ENCODE measurements around the gene RNF144A.
A peak's percentile ranks its signal among the peaks of the same experiment; 100 is the strongest.

Gene RNF144A

GRCh38 chr2:7045601-7046590 is 128.7 kb downstream of the RNF144A start:
- Mint-ChIP-seq H3K4me3 (no peak overlapping the region), H3K9me3 (no peaks in the 10 kb centered on the region), H3K36me3 (peaks cover 59% of the 10 kb centered on the region), H3K4me1 (peaks cover 7% of the 10 kb centered on the region), H3K27me3 (no peaks in the 10 kb centered on the region), H3K27ac (no peak overlapping the region)
- DNase-seq = no peak
- CTCF ChIA-PET = interaction anchor here (1.1 to 5.0 kb wide), 6 partner anchors 9 to 221 kb away, joined by 5 to 51 read pairs (median 14); partner anchors contain the start of gene RSAD2

- no peak overlapping the region for H3K27ac Mint-ChIP-seq
- H3K4me1 Mint-ChIP-seq = peaks cover 7% of the 10 kb centered on the region
- peaks cover 56% of the 10 kb centered on the region for H3K36me3 Mint-ChIP-seq
- H3K4me3 Mint-ChIP-seq = no peak overlapping the region
- no peaks in the 10 kb centered on the region for H3K27me3 Mint-ChIP-seq
- no peaks in the 10 kb centered on the region for H3K9me3 Mint-ChIP-seq
- CTCF ChIA-PET = no interaction called here
- no peak for DNase-seq
Measured at GRCh38 chr2:7047661-7048060, 130.4 kb downstream of the RNF144A start.

DNA sequence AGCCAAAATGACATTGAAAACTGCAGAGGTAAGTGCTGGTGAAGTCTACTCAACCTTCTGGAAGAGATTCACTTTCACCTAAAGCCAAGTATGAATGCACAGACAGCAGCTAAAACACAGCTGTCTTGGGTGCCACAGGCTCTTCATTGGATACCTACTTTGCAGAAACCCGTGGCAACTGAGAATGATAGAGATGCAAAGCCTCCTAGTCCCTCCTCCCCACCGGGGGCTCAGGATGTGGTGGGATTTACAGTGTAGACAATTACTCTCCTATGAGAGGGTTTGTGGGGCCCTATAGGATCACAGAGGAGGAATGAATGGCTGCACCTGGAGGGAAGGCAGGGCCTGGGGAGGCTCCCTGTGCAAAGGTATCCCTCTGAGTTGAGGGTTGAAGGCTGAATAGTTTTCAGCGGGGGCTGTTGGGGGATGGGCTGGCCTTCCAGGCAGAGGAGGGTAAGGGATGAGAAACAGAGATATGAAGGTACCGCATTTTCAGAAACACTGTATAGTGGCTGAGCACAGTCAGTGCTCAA is 131.6 kb downstream of the RNF144A start:
- no peak overlapping the region for H3K27ac Mint-ChIP-seq
- no peak overlapping the region for H3K4me3 Mint-ChIP-seq
- peaks cover 7% of the 10 kb centered on the region for H3K4me1 Mint-ChIP-seq
- H3K9me3 Mint-ChIP-seq = no peaks in the 10 kb centered on the region
- no peaks in the 10 kb centered on the region for H3K27me3 Mint-ChIP-seq
- H3K36me3 Mint-ChIP-seq = peaks cover 56% of the 10 kb centered on the region
- CTCF ChIA-PET = no interaction called here
- DNase-seq = no peak

DNA sequence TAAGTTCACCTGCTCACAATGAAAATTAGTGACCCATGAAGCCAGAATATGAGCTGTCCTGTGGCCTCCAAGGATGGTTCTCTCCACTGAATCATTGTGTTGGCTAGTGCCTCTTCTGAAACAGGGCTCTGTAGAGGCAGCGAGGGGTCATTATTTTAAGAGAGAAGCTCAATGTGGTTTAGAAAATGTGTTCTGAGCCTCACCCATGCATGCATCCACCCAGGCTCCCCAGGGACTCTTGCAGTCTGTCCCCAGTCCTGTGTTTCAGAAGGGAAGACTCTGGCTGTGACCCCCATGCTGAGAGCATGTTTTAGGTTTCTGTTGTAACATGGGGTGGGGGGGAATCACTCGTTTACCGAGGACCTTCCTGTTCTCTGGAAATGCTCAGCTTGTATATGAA is 135.2 kb downstream of the RNF144A start:
- no peaks in the 10 kb centered on the region for H3K27me3 Mint-ChIP-seq

DNA sequence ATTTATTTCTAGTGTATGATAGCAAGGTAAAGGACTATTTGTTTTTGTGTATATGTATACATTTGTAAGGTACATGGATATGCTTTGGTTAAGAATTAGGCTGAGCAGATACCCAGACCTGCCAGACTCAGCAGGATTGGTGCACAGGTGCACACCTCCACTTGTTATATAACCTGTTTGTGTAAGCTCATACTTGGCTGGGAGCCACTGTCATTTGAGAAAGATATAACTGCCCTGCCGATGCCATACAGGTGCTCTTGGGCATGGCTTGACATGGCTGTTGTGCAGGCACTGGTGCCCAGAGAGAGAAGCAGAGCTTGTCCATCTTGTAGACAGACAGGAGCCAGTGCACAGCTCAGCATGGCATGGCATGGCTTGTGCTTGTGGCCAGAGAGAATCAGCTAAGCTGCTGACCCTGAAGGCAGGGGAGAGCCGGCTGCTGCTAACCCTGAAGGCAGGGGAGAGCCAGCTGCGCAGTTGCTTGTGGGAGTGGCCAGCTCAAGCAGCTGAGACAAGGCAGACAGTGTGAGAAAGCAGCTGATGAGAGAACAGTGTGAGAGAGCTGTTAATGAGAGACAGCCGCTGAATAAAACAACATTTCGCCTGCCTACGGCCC is 136.5 kb downstream of the RNF144A start:
- H3K36me3 Mint-ChIP-seq = peaks cover 16% of the 10 kb centered on the region
- no peak for DNase-seq
- H3K4me3 Mint-ChIP-seq = no peak overlapping the region
- H3K4me1 Mint-ChIP-seq = peaks cover 21% of the 10 kb centered on the region
- CTCF ChIA-PET = interaction anchor here (1.9 kb wide), 1 partner anchor 10 kb away, joined by 13 read pairs; no protein-coding TSS in a partner anchor
- H3K27me3 Mint-ChIP-seq = no peaks in the 10 kb centered on the region
- H3K27ac Mint-ChIP-seq = no peak overlapping the region
- H3K9me3 Mint-ChIP-seq = no peaks in the 10 kb centered on the region

More for the DNA sequence above, 135.2 kb downstream of the RNF144A start:
- H3K36me3 Mint-ChIP-seq = peaks cover 24% of the 10 kb centered on the region
- no peaks in the 10 kb centered on the region for H3K9me3 Mint-ChIP-seq
- no peak overlapping the region for H3K4me3 Mint-ChIP-seq
- H3K27ac Mint-ChIP-seq = no peak overlapping the region
- H3K4me1 Mint-ChIP-seq = peaks cover 14% of the 10 kb centered on the region
- CTCF ChIA-PET = no interaction called here
- DNase-seq = no peak

GRCh38 chr2:7057865-7058400 is 140.7 kb downstream of the RNF144A start:
- Mint-ChIP-seq H3K4me3 (no peak overlapping the region), H3K27ac (peak overlapping the region; percentile 77), H3K9me3 (no peaks in the 10 kb centered on the region), H3K4me1 (peaks cover 34% of the 10 kb centered on the region), H3K36me3 (peaks cover 31% of the 10 kb centered on the region), H3K27me3 (no peaks in the 10 kb centered on the region)
- CTCF ChIA-PET = interaction anchor here (0.7 to 2.4 kb wide), 3 partner anchors 13 to 192 kb away, joined by 3 to 6 read pairs (median 3); partner anchors contain the start of gene CMPK2
- peak; percentile 34 for DNase-seq

- DNase-seq = no peak
- Mint-ChIP-seq H3K4me1 (peaks cover 34% of the 10 kb centered on the region), H3K4me3 (no peak overlapping the region), H3K27me3 (no peaks in the 10 kb centered on the region), H3K36me3 (peaks cover 50% of the 10 kb centered on the region), H3K9me3 (peaks cover 5% of the 10 kb centered on the region), H3K27ac (no peak overlapping the region)
- CTCF ChIA-PET = no interaction called here
Measured at GRCh38 chr2:7060156-7060555, 142.9 kb downstream of the RNF144A start.

- Mint-ChIP-seq H3K9me3 (peaks cover 5% of the 10 kb centered on the region), H3K27ac (no peak overlapping the region), H3K4me1 (peaks cover 34% of the 10 kb centered on the region), H3K27me3 (no peaks in the 10 kb centered on the region), H3K4me3 (no peak overlapping the region), H3K36me3 (peaks cover 52% of the 10 kb centered on the region)
- CTCF ChIA-PET = interaction anchor here (0.7 to 1.4 kb wide), 2 partner anchors 9 to 17 kb away, joined by 3 to 4 read pairs; no protein-coding TSS in a partner anchor
- DNase-seq = no peak
Measured at GRCh38 chr2:7060631-7061449, 143.6 kb downstream of the RNF144A start.

- Mint-ChIP-seq H3K9me3 (peaks cover 5% of the 10 kb centered on the region), H3K27ac (no peak overlapping the region), H3K36me3 (peaks cover 52% of the 10 kb centered on the region), H3K4me1 (peaks cover 34% of the 10 kb centered on the region), H3K27me3 (no peaks in the 10 kb centered on the region), H3K4me3 (no peak overlapping the region)
- CTCF ChIA-PET = interaction anchor here (0.7 to 1.4 kb wide), 2 partner anchors 8 to 17 kb away, joined by 3 to 4 read pairs; no protein-coding TSS in a partner anchor
- no peak for DNase-seq
Measured at GRCh38 chr2:7061450-7061789, 144.2 kb downstream of the RNF144A start.

DNA sequence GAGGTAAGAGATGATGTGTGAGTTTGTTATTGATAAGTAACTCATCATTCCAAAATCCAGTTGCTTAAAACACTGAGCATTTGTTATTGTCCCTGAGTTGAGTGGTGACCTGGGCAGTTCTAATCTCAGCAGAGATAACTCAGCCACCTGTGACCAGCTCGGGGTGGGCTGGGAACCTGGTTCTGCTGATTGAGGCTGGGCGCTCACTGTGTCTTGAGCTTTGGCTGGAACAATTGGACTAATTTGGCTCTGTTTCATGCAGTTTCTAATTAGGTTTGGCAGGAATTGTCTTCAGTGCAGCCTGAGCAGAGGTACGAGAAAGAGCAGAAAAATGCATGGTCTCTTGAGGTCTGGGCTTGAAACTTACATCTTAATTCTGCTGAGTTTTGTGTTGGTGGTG is 144.7 kb downstream of the RNF144A start:
- Mint-ChIP-seq H3K4me1 (peaks cover 30% of the 10 kb centered on the region), H3K27me3 (no peaks in the 10 kb centered on the region), H3K27ac (no peak overlapping the region), H3K9me3 (peaks cover 5% of the 10 kb centered on the region), H3K36me3 (peaks cover 57% of the 10 kb centered on the region), H3K4me3 (no peak overlapping the region)
- DNase-seq = no peak
- CTCF ChIA-PET = interaction anchor here (0.7 to 1.4 kb wide), 2 partner anchors 8 to 18 kb away, joined by 3 to 4 read pairs; no protein-coding TSS in a partner anchor

DNA sequence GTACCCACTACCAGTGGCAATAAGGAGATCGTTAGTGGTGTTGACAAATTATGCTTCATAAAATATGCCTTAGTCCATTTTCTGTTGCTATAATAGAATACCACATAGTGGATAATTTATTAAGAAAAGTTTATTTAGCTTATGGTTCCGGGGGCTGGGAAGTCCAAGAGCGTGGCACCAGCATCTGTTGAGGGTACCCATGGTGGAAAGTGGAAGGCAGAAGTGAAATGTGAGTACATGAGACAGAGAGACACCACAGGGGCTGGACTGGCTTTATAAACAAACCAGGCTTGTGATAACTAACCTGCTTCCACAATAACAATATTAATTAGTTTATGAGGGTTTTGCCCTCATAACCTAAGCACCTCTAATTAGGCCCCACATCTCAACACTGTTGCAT is 146.6 kb downstream of the RNF144A start:
- no peak overlapping the region for H3K27ac Mint-ChIP-seq
- CTCF ChIA-PET = no interaction called here
- H3K4me1 Mint-ChIP-seq = peaks cover 13% of the 10 kb centered on the region
- H3K27me3 Mint-ChIP-seq = no peaks in the 10 kb centered on the region
- H3K36me3 Mint-ChIP-seq = peaks cover 60% of the 10 kb centered on the region
- no peak overlapping the region for H3K4me3 Mint-ChIP-seq
- no peak for DNase-seq
- H3K9me3 Mint-ChIP-seq = peaks cover 5% of the 10 kb centered on the region

DNA sequence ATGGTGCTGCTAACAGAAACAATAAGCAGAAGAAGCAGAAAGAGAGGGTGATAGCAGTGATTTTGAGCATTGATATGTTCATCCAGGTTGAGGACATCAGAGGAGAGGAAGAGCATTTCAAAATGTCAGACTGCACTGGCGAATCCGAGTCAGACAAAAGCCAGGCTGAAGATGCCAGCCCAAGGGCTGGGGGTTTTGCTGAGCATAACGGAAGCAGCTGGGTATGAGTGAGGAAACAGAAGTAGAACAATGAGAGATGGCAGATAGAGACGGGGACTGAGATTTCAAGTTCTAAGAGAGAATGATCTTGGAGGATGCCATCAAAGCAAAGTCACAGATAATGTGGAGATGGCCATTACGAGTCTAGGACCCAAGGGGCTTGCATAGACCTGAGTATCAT is 151.2 kb downstream of the RNF144A start:
- no peak overlapping the region for H3K4me3 Mint-ChIP-seq
- no peaks in the 10 kb centered on the region for H3K4me1 Mint-ChIP-seq
- no peaks in the 10 kb centered on the region for H3K27me3 Mint-ChIP-seq
- no peak for DNase-seq
- CTCF ChIA-PET = interaction anchor here (1.4 kb wide), 1 partner anchor 15 kb away, joined by 3 read pairs; no protein-coding TSS in a partner anchor
- peaks cover under 1% of the 10 kb centered on the region for H3K9me3 Mint-ChIP-seq
- peaks cover 44% of the 10 kb centered on the region for H3K36me3 Mint-ChIP-seq
- no peak overlapping the region for H3K27ac Mint-ChIP-seq

GRCh38 chr2:7070483-7070882 is 153.3 kb downstream of the RNF144A start:
- H3K9me3 Mint-ChIP-seq = no peaks in the 10 kb centered on the region
- H3K27ac Mint-ChIP-seq = no peak overlapping the region
- H3K4me1 Mint-ChIP-seq = no peaks in the 10 kb centered on the region
- H3K36me3 Mint-ChIP-seq = peaks cover 40% of the 10 kb centered on the region
- CTCF ChIA-PET = interaction anchor here (1.2 kb wide), 1 partner anchor 29 kb away, joined by 4 read pairs; no protein-coding TSS in a partner anchor
- no peak overlapping the region for H3K4me3 Mint-ChIP-seq
- DNase-seq = no peak
- no peaks in the 10 kb centered on the region for H3K27me3 Mint-ChIP-seq
